Measurements from ENCODE around the gene CADM1.

The CADM1 gene

DNA sequence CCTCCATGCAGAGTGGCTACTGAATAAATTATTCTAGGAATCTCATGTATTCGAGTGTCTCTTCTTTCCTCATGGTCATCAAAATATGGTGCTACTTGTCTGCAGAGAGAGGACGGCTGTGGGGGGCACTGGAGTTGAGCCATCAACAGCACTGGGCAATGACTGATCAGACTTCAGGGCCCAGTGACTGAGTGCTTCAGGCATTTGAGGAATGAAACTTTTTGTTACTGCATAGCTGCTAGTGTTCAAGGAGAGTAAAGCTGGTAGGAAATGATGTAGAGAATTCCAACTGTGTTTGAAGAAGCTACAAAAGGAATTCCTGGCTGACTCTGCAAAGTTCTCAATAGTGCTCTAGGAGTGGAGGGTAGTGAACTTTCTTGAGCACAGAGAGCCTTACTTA, 277.7 kb downstream of the CADM1 start:
- no peak for DNase-seq

DNA sequence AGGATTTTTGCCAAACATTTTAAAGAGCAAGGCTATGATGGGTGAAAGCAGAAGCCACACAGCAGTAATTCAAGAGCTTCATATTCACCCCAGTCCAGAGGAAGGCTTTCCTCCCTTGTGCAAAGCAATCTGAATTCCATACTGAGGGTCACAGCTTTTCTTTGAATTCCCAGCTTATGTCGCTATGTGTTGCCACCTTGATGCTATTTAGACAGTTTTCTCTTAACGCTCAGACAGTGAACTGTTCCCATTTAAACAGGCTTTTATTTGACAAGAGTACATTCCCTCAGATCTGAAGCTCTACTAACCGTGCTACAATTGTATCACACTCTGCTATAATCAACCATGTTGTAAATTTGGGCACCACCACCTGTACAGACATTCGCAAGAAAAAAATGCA, 279.7 kb downstream of the CADM1 start:
- DNase-seq = no peak

DNA sequence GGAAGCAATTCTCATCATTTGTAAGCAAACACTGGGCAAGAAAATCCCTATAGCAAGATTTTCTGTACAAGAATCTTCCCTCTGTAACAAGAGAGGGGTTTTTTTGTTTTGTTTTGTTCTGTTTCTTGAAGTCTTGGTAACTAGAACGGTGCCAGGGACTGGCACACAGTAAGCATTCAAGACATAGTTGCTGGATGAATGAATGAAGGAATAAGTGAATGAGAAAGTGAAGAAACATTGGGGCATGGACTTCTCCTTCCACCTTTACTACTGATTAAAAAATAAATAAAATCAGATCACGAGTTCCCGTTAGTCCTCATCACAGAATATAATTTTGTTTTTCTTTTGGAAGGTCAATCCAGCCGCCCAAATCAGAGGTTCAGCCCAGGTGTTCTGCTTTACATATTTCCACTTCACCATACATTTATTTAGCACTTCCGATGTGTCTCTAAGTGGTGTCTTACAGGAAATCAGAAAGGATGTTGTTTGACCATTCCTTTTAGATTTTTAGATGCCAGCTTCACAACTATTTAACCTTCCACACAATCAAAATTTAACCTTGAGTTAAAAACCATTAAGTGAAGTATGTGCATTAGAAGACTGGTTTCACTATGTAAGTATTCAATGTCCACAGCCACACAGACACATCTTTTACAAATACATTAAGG, 281.2 kb downstream of the CADM1 start:
- DNase-seq = no peak

DNA sequence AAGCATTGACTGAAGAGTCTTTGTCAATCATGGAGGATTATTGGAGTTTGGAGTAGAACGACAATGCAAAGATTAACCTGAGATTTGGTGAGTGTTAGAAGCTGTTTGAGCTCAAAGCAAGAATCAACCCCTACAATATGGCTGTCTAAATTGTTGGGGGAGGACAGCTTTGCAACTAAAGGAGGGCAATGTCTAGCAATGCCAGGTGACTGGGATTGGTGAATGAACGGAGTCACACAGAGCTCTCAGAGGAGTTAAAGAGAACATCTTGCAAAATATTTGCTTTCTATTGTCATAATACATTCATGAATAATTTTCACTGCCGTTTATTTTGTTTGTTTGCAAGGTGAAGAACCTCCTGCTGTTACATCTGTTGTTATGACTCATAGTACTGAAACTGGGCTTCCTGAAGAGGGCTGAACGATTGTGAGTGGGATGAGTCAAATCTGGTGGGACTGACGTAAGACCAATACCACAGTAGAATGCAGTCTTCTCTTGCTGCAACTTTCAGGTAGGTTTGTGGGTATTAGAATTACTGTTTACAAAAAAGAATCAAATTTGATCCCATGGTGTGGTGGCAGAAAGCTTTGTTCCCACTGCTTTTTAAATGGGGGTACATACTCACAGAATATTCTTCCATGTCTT, 281.9 kb downstream of the CADM1 start:
- peak; percentile 11 for DNase-seq

DNA sequence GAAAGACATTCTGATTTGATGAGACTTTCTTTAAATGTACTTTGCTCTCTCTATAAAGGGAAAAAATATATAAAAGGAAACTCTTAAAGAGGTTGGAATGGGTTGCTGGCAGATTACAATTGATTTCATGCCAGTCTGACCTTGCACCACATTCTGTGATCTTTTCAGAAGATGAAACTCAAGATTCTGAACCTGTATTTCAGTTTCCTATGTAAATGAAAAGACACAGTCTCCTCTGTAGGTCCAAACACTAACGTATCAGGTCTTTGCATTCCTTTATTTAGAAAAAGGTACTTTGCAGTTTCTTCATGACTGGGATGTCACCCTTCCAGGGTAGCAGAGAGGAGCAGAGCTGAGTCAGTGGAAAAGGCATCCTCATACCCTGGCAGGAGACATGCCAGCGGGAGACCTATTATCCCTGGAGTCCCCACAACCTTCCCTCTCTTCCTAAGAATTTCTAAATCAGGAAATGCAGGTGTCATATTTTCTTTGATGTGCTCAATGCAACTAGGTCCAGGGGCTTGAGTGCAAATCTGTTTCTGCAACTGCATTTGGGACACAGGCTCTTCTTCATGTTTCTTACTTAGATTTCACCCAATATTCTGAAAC, 282.6 kb downstream of the CADM1 start:
- no peak for DNase-seq

DNA sequence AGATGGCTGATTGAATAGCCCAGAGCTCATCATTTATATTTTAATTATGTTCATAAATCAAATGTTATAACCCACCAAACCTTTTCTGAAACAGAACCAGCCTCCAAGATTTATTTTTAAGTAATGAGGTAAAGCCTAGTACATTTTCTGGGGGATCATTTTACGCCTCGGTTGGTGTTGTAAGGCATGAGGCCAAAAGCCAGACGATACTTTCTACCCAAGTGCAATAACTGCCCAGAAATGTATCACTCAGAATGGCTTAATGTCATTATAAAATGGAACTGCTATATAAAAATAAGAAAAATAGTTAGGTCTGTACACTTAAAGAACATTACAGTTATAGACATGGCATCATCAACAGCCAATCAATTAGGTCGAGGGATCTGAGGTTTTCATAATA, 283.3 kb downstream of the CADM1 start:
- no peak for DNase-seq

DNA sequence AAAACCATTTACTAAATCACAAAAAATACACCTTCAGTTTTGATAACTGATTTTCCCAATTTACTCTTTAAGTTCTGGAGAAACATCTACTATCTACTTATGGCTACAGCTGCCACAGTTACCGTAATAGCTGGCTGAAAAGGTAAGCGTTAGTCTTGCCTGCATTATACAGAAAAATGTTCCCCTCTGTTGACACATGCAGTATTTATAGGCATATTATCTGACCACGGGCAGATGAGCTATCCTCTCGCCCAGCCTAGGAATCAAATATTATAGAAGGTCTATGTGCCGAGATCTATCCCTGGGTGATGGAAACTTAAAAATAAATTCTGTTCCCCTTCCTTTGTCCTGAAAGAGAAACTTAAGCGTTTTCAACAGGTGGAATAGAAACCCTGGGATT, 283.8 kb downstream of the CADM1 start:
- no peak for DNase-seq

DNA sequence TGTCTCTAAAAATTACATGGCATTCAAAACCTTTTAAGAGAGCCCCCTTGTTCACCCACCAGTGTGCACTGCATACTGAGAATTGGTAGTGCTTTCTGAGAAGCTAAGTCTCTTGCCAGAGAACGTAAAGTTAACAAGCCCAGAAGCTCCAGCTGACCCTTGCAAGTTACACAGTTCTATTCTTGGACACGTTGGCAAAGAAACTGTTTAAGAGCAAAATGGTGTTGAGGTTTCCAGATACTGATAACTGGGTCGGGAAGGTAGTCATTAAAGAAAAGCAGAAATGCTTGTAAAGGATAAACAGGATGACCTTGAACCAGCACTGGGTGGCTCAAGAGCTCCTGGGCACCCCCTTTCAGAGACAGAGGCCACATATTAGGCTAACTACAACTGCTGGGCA, 284.8 kb downstream of the CADM1 start:
- DNase-seq = no peak

DNA sequence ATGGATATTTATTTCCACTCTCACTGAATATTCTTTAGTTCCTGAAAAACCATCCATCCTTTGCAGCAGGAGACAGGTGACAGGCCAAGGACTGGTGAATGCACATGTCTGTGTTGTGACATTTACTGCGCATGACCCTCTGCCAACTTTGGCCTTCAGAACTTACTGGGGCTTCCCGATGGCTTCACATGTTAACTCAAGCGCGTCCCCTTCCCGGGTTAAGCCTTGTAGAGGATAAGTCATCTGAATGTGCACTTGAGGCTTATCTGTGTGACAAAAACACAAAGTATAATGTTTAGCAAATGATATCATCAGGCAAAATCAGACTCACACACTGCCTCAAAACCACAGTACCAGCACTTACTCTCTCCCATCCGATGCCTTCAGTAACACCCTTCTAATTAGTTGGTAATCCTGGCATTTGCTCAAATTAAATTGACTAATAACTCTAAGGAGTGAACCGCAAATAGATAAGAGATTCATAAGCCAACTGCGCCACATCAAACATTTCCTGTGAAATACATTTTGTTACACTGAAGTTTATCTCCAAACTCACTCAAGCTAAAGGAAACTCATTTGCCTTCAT, 286.4 kb downstream of the CADM1 start:
- DNase-seq = no peak

DNA sequence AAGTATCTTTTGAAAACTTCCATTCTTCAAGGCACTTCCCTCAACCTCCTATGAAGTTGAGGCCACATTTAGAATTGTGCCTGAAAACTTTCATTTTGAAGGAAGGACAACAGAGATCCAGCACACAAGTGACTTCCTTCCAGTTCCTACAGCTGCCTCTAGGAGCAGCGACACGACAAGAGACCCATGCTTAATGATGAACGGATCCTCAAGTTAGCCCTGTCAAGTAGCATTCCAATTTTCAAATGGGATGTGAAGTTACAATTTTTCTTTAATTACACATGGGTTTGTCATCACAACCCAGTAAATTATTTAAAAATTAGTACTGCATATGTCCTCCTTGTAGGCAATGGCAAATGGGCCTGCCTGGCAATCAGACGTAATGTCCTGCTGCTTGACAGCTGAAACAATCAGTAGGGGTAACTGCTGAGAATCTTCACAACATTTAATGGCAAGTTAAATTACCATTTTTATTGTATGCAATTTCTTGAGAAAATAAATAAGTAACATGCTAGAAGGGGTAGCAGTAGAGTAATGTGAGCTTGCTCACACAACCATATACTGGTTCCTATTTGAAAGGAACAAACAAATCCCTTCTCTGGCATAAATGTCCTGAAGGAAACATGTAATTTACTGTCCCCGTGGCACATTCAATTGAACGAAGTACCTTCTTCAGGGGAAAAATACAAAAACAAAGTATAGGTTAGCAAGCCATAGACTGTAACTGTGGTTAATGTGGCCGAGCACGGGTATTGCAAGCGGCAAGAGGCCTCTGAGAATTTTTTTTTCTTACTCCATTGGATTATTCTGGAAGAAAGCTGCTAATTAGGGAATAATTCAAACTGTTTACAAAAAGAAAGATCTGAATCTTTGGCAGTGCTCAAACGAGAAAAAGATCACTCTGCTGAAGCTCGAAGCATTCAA, 288.3 kb downstream of the CADM1 start:
- no peak for DNase-seq

DNA sequence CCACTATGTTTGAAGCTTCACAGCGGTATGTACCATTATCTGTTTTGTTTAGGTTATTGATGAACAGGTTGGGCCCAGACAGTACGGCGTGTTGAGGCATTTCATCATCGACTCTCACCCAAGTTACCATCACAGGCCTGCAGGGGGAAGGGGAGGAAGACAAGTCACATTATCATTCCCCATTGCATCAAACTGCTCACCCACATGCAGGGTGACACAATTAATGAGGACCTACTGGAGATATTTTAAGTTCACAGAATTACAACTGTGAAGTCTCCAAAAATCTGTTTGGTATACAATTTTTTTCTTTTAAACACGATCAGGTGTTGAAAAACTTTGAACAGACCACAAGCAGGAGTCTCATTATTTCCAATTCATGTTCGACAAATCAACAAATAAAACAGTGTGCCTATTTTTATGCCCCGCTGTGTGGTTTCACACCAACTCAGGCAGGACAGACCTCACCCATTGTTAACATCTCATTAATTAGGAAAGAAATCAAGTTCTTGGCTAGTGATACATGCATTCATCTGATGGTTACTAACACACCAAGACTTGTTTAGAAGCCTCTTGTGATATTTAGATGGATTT, 289.5 kb downstream of the CADM1 start:
- no peak for DNase-seq

DNA sequence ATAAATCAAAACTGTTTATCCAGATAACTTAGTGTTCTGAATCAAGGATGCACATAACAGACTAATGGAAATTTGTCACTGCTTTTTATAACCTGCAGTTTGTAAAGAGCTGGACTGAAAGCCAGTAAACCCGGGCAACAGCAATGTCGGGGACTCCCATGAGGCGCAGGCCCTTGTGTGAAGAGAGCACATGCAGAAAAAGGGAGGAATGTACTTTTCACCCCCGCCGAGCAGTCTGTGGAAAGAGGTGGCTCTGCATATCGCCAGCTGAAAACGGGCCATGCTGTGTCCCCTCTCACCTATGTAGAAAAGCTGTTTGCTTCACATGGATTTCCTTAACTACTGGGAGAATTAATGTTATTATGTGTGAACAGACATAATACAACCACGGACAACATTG, 291.2 kb downstream of the CADM1 start:
- DNase-seq = no peak

DNA sequence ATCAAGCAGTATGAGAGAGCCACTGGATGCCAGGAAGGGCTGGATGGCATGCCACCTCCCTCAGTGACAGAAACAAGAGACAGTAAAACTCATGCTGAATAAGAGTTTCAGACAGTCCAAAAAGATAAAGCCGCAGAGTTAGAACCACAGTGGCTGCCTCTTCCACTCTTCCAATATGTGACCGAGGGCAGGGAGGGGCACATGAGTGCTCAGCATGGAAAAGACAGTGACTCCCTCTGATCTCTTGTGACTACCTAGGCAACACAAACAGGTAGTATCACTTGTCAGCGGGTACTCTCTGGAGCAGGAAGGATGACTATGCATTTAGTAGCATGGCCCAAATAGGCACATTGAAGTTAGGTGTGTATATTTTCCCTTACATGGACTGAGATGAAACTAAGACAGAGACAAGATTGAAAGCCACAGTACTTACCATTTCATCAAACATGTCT, 295.4 kb downstream of the CADM1 start:
- no peak for DNase-seq

DNA sequence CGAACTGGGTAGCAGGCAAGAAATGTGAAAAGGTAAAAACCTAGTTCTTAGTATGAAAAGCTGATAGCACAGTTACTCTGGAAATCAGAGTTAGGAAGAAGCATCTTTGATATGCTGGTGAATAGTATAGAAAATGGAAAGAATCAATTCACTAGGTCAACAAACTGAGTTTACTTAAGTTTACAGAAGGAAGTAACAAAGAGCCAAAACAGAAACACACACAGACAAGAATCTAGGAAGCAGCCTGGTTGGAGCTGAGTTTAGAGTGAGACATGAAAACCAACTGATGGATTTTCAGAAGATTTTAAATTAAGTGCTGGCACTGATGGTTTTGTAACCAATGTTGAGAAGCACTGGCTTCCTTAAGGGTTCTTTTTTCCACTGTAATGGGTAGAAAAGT, 296.3 kb downstream of the CADM1 start:
- no peak for DNase-seq

DNA sequence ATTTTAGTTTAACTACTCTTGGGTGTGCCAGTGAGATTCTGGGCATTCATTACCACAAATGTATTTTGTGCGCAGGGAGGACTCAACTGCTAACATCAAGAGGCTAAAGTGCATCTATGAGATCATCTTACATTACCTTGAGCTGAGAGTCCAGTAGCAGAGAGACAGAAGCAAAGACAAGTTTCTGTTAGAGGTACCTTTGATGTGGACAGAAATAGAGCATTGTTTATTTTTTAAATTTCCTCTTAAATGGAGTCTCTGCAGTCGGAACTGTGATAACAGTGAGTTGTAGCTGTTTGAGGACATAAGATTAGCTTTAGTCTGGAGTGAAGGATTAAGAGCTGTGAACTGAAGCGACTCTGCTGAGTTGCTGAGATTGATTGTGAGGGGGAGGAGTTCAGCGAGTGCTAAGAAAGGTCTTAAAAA, 297.0 kb downstream of the CADM1 start:
- no peak for DNase-seq

DNA sequence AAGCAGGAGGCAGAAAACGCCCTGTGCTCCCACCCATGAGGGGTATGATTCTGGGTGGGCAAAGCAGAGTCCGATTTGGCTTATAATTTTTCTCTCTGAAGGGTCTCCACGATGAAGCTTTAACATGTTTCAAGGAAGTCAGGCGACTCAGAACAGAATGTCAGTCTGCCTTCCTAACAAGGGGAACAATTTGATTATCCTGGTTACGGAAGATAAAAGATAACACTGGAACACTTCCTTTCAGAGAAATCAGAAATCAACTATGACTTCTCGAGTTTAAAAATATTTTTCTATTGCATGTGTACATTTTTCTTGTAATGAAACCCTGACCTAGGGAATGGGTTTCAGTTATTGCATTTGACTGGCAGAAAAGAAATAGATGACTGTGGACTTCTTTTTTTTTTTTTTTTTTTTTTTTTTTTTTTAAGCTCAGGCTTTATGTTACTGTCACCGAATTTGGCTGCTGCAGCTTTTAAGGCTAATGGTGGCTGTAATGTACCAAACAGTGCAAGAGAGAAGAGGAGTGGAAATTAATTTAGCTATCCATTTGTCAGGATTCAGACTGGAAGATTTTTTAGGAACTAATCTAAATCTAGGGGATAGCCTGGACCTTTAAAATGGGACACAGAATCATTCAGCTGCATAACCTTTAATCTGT, 297.7 kb downstream of the CADM1 start:
- DNase-seq = no peak

DNA sequence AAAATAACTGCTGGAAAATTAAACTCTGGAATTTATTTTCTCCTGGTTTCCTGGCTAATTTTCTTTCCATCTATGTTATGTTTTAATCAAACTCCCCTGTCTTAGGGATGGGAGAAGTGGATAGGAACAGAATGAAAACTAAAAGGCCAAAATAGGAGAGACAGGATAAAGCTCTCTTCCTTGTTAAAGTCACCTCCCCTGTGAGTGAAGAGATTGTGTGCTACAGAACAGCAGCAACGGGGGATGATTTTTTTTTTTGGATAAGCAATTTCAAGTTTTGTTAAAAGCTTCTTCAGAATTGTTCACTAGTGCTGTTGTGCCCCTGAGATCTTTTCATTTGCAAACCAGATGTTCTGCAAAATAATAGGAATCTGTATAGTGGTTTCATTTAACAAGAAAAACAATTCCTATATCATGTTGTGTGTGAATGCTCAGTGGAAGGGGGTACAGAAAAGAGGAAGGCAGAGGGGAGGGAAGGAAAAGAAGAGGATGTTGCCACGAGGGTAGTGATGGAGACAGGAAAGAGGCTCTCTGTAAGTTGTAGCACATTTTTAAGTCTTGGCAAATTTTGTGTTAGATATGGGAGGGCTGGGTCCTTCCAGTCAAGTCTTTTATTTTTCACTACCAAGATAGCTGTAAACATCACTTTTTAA, 301.2 kb downstream of the CADM1 start:
- no peak for DNase-seq

DNA sequence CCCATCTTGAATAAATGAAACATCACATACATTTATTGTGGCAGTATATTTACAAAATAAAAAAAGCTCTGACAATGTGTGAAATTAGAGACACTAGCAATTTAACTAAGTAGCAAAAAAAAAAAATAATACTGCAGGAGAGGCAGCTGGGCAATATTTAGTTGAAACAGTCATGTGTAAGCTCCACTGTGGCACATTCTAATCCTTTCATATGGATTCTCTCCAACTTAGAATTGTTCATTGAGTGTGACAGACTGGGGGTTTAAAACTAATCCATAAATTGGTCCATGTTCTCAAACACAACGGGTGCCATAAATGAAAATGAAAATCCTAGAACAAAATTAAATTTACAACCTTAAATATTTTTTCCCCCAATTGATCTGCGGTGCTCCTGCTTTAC, 302.1 kb downstream of the CADM1 start:
- no peak for DNase-seq

DNA sequence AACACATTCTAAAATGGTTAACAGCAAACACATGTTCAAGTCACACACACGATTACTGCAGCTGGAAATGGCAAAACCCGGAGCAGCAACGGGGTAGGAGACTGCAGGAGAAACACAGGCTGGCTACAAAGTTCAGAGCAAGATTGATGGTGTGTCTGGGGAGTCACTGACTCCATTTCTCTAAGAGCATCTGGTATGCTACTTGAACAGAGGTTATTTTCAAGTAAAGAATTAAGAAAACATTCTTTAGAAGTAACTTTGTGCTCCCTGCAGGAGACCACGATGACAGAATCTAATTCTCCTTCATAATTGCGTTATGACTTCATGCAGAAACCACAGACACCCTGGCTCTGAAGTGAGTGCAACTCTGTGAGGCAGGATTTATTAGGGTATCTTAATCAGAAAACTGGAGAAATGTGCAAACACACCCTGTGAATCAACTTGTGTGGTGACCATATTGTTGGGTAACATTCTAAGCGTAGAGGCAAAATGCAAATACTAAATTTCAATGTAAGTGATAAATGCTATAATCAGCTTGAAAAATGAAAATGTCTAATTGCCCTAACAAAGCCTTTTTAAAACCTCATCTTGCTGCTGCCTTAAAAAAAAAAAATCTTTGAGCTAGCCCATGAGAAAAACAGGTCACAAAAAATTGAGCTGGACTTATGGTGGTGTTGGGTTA, 303.0 kb downstream of the CADM1 start:
- DNase-seq = no peak

DNA sequence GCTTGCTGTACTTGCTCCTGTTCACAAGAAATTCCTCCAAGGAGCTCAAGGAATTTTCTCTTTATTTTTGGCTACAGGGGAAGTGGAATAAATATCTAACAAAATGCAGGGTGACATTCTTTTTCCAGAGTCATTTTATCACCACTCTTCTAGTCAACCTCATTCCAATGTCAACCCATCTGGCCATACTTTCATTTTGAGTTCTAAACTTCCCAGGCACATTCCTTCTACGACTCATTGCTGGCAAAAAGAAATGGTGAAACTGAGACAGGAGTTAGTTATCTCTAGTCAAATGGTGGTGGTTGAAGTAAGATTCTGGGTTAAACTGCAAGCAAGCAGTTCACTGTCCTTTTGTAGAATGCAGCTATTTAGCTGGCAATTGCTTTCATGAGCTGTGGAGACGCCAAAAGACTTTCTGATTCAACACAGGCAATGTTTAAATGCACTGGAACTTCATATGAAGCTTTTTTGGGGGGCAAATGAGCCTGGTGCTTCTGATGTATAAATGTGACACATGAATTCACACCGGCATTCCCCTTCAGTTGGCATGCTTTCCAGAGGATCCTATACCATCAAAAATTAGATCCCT, 304.6 kb downstream of the CADM1 start:
- DNase-seq = no peak
